Kidney epithelial cell (primary cell): ENCODE measurements around the gene SCP2. TPM values are rescaled to one million over a fixed set of nuclear protein-coding genes. Genes with fewer than 3 reads are reported as not detected.

Experiments
- DNase-seq: peaks from one replicate; pipeline ENCODE4 v3.0.0-alpha.2; 2010; ENCODE audit warnings: low read depth
- H3K27me3 ChIP-seq: 2 replicates; pipeline ENCODE4 v1.6.0; 2011; ENCODE audit warnings: low read length; ENCODE audit not compliant: control insufficient read depth, insufficient read depth
- H3K36me3 ChIP-seq: 2 replicates; pipeline ENCODE4 v1.5.1; 2011; ENCODE audit warnings: low read length; ENCODE audit not compliant: control insufficient read depth, insufficient read depth
- H3K4me3 ChIP-seq: 2 replicates; pipeline ENCODE4 v1.5.1; 2011; ENCODE audit warnings: low read depth, mild to moderate bottlenecking, control low read depth, low read length
- CTCF ChIP-seq: IDR thresholded peaks from 2 replicates; pipeline ENCODE4 v1.5.1; 2011; ENCODE audit warnings: mild to moderate bottlenecking, moderate library complexity, low read length, control low read depth, inconsistent platforms; ENCODE audit not compliant: insufficient read depth, poor library complexity, severe bottlenecking
- total RNA-seq: library from RNA; depleted of rRNA; stranded (reverse); fragments of >200 nt; gene quantifications from 2 replicates; pipeline ENCODE4 v1.2.3, GENCODE V29; 2015

Gene SCP2
- total RNA-seq, 1 donor from 2014 or later, result 63.8 TPM

GRCh38 chr1:53024117-53024516 is 97.0 kb downstream of the SCP2 start:
- TF ChIP-seq CTCF, result no peak
- Histone ChIP-seq H3K36me3 (no peaks in the 10 kb centered on the region), H3K4me3 (no peak overlapping the region), H3K27me3 (no peaks in the 10 kb centered on the region)
- no peak for DNase-seq

- DNase-seq, result no peak
- Histone ChIP-seq H3K27me3 (no peaks in the 10 kb centered on the region), H3K36me3 (no peaks in the 10 kb centered on the region), H3K4me3 (no peak overlapping the region)
- no peak for TF ChIP-seq CTCF
These were observed 98.1 kb downstream of the SCP2 start for GRCh38 chr1:53025034-53025768.

- H3K27me3 ChIP-seq, result no peaks in the 10 kb centered on the region
- H3K36me3 ChIP-seq, result no peaks in the 10 kb centered on the region
- H3K4me3 ChIP-seq, result no peak overlapping the region
- TF ChIP-seq CTCF, result no peak
- DNase-seq, result no peak
These were observed 98.7 kb downstream of the SCP2 start for GRCh38 chr1:53025769-53026112.

- no peak for TF ChIP-seq CTCF
- no peak for DNase-seq
These were observed 99.2 kb downstream of the SCP2 start for GRCh38 chr1:53026254-53026653.

GRCh38 chr1:53031732-53032131 is 104.7 kb downstream of the SCP2 start:
- Histone ChIP-seq H3K27me3 (no peaks in the 10 kb centered on the region), H3K4me3 (no peak overlapping the region), H3K36me3 (no peaks in the 10 kb centered on the region)
- DNase-seq, result no peak
- no peak for TF ChIP-seq CTCF

More at GRCh38 chr1:53026254-53026653, 99.2 kb downstream of the SCP2 start:
- H3K36me3 ChIP-seq, result no peaks in the 10 kb centered on the region
- no peak overlapping the region for H3K4me3 ChIP-seq
- no peaks in the 10 kb centered on the region for H3K27me3 ChIP-seq

GRCh38 chr1:53037159-53037558 is 110.1 kb downstream of the SCP2 start:
- DNase-seq, result no peak
- no peaks in the 10 kb centered on the region for H3K27me3 ChIP-seq
- TF ChIP-seq CTCF, result no peak

More at GRCh38 chr1:53037159-53037558, 110.1 kb downstream of the SCP2 start:
- no peak overlapping the region for H3K4me3 ChIP-seq
- H3K36me3 ChIP-seq, result peaks cover 1% of the 10 kb centered on the region
